ENCODE measurements around the gene CACNB4.

DNA sequence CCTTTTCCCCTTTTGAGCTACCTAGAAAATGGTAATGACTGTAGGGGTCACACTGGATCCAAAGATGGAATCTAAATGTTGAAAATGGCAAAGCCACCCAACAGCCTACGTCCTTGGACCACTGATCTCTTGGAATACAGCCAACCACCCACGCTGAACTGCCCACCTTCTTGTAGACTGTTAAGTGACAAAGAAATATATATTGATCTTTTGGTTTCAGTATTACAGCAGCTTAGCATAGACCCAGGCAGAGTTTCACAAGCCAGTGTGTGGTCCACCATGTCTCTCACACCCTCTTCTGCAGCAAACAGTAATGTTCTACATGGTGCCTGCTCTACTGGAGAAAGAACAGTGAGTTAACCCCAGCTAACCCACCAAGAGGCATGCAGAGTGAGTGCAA lies 20.2 kb downstream of the CACNB4 start:
- no peak for TF ChIP-seq EZH2 (IDR thresholded peaks at IDR 0.05; ENCODE audit: borderline replicate concordance, low read length)
- TF ChIP-seq, protein P1, sequence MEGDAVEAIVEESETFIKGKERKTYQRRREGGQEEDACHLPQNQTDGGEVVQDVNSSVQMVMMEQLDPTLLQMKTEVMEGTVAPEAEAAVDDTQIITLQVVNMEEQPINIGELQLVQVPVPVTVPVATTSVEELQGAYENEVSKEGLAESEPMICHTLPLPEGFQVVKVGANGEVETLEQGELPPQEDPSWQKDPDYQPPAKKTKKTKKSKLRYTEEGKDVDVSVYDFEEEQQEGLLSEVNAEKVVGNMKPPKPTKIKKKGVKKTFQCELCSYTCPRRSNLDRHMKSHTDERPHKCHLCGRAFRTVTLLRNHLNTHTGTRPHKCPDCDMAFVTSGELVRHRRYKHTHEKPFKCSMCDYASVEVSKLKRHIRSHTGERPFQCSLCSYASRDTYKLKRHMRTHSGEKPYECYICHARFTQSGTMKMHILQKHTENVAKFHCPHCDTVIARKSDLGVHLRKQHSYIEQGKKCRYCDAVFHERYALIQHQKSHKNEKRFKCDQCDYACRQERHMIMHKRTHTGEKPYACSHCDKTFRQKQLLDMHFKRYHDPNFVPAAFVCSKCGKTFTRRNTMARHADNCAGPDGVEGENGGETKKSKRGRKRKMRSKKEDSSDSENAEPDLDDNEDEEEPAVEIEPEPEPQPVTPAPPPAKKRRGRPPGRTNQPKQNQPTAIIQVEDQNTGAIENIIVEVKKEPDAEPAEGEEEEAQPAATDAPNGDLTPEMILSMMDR (IDR thresholded peaks at IDR 0.05; ENCODE audit: low read length), result no peak
